HL-60 (cell line): ENCODE data around the gene PARD3.

Experiments used
- DNase-seq, 2 experiments: peaks; one replicate each; pipeline ENCODE4 v3.0.0-alpha.2; 2010 to 2020; ENCODE audit warnings: low read depth in 1 of 2, low spot score in 1 of 2
- H3K27ac ChIP-seq: fragments of 250-450 bp; sonication (Bioruptor Pico); replicated peaks from 2 replicates; pipeline ENCODE4 v1.5.1; 2020; ENCODE audit warnings: mild to moderate bottlenecking, moderate library complexity
- H3K27me3 ChIP-seq: fragments of 250-450 bp; sonication (Bioruptor Pico); 2 replicates; pipeline ENCODE4 v1.5.1; 2021; ENCODE audit warnings: mild to moderate bottlenecking, moderate library complexity; ENCODE audit not compliant: insufficient read depth, poor library complexity, severe bottlenecking
- H3K4me3 ChIP-seq: replicated peaks from 2 replicates; pipeline ENCODE4 v1.5.1; 2011; ENCODE audit warnings: mild to moderate bottlenecking, control low read depth, low read length; ENCODE audit not compliant: insufficient read depth
- GABPA ChIP-seq: IDR thresholded peaks from 2 replicates; pipeline ENCODE4 v1.6.1; 2012; ENCODE audit warnings: low read depth
- POLR2AphosphoS5 ChIP-seq: IDR thresholded peaks from 2 replicates; pipeline ENCODE4 v1.6.1; 2012; ENCODE audit warnings: low read depth
- SPI1 ChIP-seq: IDR thresholded peaks from 2 replicates; pipeline ENCODE4 v1.6.1; 2012; ENCODE audit warnings: low read depth, mild to moderate bottlenecking, borderline replicate concordance
- TF ChIP-seq, protein P1 (sequence below): IDR thresholded peaks from one replicate; pipeline ENCODE4 v1.5.1; 2011; ENCODE audit warnings: low read length, control low read depth, inconsistent platforms; ENCODE audit not compliant: insufficient read depth
- TF ChIP-seq, protein P2 (sequence below): IDR thresholded peaks from 2 replicates; pipeline ENCODE4 v1.6.1; 2012; ENCODE audit warnings: low read depth; ENCODE audit not compliant: insufficient replicate concordance

Gene PARD3

DNA sequence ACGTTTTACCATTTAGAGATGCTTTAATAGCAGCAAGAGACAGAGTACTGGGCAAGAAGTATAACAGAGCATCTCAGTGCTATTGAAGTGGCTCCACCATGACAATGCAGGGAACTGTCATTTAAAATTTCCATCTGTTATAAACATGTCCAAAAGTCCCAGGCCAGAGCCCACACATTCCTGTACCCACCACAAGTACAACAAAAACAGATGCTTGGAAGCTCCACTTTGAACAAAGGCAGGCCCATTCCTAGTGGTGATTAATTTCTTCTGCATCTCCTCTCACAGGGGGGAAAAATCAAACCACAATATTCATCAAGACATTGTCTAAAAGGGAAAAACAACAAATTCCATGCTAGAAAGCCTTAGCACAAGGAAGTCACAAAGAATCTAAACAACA, 627.9 kb downstream of the PARD3 start:
- no peak for DNase-seq
- no peaks in the 10 kb centered on the region for H3K27me3 ChIP-seq
- no peak for TF ChIP-seq POLR2AphosphoS5
- TF ChIP-seq GABPA, result no peak
- no peak for TF ChIP-seq SPI1
- TF ChIP-seq, protein P1, sequence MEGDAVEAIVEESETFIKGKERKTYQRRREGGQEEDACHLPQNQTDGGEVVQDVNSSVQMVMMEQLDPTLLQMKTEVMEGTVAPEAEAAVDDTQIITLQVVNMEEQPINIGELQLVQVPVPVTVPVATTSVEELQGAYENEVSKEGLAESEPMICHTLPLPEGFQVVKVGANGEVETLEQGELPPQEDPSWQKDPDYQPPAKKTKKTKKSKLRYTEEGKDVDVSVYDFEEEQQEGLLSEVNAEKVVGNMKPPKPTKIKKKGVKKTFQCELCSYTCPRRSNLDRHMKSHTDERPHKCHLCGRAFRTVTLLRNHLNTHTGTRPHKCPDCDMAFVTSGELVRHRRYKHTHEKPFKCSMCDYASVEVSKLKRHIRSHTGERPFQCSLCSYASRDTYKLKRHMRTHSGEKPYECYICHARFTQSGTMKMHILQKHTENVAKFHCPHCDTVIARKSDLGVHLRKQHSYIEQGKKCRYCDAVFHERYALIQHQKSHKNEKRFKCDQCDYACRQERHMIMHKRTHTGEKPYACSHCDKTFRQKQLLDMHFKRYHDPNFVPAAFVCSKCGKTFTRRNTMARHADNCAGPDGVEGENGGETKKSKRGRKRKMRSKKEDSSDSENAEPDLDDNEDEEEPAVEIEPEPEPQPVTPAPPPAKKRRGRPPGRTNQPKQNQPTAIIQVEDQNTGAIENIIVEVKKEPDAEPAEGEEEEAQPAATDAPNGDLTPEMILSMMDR, result no peak
- TF ChIP-seq, protein P2, sequence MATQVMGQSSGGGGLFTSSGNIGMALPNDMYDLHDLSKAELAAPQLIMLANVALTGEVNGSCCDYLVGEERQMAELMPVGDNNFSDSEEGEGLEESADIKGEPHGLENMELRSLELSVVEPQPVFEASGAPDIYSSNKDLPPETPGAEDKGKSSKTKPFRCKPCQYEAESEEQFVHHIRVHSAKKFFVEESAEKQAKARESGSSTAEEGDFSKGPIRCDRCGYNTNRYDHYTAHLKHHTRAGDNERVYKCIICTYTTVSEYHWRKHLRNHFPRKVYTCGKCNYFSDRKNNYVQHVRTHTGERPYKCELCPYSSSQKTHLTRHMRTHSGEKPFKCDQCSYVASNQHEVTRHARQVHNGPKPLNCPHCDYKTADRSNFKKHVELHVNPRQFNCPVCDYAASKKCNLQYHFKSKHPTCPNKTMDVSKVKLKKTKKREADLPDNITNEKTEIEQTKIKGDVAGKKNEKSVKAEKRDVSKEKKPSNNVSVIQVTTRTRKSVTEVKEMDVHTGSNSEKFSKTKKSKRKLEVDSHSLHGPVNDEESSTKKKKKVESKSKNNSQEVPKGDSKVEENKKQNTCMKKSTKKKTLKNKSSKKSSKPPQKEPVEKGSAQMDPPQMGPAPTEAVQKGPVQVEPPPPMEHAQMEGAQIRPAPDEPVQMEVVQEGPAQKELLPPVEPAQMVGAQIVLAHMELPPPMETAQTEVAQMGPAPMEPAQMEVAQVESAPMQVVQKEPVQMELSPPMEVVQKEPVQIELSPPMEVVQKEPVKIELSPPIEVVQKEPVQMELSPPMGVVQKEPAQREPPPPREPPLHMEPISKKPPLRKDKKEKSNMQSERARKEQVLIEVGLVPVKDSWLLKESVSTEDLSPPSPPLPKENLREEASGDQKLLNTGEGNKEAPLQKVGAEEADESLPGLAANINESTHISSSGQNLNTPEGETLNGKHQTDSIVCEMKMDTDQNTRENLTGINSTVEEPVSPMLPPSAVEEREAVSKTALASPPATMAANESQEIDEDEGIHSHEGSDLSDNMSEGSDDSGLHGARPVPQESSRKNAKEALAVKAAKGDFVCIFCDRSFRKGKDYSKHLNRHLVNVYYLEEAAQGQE, result no peak
- no peak overlapping the region for H3K27ac ChIP-seq
- H3K4me3 ChIP-seq, result no peak overlapping the region

DNA sequence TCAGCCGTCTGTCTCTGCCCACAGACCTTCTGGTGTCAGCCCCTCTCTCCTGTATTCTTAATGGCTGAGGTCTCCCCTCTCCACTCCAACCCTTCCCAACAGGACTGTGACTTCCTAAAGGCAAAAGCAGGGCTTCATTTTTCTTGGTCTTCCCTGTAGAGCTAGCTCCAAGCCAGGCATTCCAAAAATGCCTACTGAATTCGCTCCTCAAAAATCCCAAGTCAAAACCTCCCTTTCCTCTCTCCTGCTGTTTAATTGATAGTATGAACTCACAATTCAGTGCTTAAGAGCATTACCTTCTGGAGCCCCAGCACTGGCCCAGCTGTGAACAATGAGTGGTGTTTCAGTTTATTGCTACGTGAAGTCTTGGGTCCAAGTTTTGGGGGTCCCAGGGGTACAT, 628.4 kb downstream of the PARD3 start:
- DNase-seq, result no peak
- Histone ChIP-seq H3K27me3 (no peaks in the 10 kb centered on the region), H3K4me3 (no peak overlapping the region), H3K27ac (no peak overlapping the region)
- TF ChIP-seq GABPA, result no peak
- TF ChIP-seq SPI1, result no peak
- TF ChIP-seq, protein P2, result no peak
- TF ChIP-seq POLR2AphosphoS5, result no peak
- TF ChIP-seq, protein P1, result no peak

DNA sequence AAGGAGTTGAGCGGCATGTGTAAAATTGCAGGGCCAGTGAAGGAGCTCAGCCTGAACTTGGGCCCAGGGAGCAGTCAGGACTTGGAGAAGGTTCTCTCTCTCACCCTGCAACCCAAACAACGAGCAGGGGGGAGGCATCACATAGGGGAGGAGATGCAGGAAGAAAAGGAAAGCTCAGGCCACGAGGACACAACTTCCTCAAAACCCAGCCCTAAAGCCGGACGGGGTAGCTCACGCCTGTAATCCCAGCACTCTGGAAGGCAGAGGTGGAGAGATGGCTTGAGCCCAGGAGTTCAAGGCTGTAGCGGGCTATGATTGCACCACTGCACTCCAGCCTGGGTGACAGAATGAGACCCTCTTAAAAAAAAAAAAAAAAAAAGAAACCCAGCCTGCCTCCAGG, 629.1 kb downstream of the PARD3 start:
- Histone ChIP-seq H3K4me3 (no peak overlapping the region), H3K27ac (no peak overlapping the region), H3K27me3 (no peaks in the 10 kb centered on the region)
- DNase-seq, result no peak
- TF ChIP-seq SPI1 (no peak), POLR2AphosphoS5 (no peak), GABPA (no peak)
- TF ChIP-seq, protein P2, result no peak
- TF ChIP-seq, protein P1, result no peak
